Smooth muscle cell of the brain vasculature (primary cell): ENCODE data around the gene LPAR6.

Experiments
- DNase-seq: peaks from one replicate; pipeline ENCODE4 v3.0.0-alpha.2; 2012; ENCODE audit warnings: low read depth, low spot score

LPAR6 gene

DNA sequence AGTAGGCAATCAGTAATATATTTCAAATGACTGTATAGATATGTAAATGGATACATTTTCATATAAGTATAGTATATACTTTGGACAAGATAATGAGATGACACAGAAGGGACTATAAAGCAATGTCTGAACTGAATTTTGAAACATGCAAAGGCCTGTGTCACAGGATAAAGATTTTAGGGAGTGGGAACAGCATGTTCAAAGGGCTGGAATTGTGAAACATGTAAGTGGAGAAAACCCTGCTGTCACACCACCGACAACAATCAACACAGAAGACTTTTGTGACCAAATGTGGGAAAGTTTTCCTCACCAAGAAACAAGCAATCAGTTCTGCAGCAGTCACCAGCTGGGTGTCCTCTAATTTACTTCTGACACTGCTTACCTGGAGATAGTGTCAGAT, 42.9 kb downstream of the LPAR6 start:
- no peak for DNase-seq
